NCI-H2171 treated with DMSO at 0.1 percent for 48 hours (cell line): ENCODE data around the gene NAV2.

Source experiments
- DNase-seq: peaks from one replicate; lab custom pipeline; 2025; lab: John Stamatoyannopoulos, UW

Gene NAV2

DNA sequence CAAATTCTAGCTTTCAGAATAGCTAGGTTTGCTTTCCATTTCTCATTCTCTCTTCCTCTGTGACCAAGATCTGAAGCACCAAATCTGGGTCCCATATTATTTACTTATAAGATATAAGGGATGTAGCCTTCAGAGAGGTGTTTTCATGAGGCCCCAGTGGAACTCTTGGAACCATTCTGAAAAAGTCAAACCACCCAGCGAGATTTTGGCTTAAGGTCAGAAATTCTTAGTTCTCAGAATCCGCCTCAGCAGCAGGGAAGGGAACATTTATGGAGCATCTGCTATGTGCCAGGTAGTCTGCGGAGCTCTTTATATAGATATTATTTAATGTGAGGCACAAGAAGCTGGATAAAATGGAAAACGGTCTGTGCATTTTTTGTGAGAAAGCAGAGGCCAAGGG, 6.3 kb downstream of the NAV2 start:
- DNase-seq: no peak

DNA sequence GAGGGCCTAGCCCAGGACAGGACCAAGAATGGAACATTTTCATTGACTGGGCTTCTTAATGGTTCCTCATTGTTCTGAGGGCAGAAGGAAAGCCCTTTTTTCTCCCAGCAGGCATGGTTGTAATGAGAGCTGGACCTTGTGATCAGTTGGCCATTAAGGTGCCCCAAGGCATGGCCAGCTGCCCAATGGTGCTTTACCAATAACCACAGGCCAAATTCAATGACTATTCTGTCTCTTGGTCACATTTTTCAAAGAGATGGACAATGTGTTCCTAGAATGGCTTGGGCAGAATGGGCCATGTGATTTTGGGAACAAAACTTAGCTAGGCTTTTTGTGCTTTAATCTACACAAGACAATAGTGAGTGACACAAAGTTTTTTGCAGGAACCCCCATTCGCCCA, 7.3 kb downstream of the NAV2 start:
- DNase-seq: no peak

- no peak for DNase-seq
Measured at GRCh38 chr11:19721176-19721575, 8.5 kb downstream of the NAV2 start.

GRCh38 chr11:19722702-19723101, 10.1 kb downstream of the NAV2 start:
- no peak for DNase-seq

GRCh38 chr11:19723572-19724342, 11.1 kb downstream of the NAV2 start:
- DNase-seq: peak; percentile 41

DNA sequence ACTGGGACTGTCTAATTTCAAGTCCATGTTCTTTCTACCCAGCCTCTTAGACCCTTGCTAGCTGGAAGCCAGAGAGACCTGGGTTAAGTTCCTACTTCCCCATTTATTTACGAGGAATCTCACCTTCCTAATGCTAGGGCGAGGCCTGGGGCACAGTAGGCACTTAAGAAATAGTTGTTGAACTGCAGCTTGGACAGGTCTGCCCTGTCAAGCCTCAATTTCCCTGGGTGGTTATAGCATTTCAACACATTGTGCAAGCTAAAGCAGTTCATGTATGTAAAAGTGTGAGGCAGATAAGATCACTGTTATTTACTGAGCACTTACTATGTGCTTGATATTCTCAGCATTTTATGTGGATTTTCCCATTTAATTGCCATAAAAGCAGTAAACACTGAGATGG, 12.1 kb downstream of the NAV2 start:
- DNase-seq: no peak

- no peak for DNase-seq
Measured at GRCh38 chr11:19725379-19726079, 12.9 kb downstream of the NAV2 start.

DNA sequence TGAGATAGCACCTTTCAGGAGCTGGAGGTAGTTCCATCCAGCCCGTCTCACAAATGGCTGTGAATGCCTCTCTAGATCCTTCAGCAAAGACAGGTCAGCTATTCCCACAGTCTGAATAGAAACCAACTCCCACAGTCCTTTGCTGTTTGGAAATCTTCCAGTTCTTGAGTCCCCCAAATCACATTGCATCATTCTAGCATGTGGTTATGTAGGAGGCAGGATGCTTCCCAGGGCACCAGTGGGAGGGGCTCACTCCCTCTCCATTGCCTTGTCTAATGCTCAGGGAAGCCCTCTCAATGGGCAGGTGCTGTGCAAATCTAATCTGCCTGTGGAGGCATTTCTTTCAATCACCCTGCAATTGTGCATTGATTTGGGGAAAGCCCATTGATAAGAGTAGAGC, 14.6 kb downstream of the NAV2 start:
- DNase-seq: peak; percentile 54

- DNase-seq: no peak
Measured at GRCh38 chr11:19728436-19728835, 15.8 kb downstream of the NAV2 start.

DNA sequence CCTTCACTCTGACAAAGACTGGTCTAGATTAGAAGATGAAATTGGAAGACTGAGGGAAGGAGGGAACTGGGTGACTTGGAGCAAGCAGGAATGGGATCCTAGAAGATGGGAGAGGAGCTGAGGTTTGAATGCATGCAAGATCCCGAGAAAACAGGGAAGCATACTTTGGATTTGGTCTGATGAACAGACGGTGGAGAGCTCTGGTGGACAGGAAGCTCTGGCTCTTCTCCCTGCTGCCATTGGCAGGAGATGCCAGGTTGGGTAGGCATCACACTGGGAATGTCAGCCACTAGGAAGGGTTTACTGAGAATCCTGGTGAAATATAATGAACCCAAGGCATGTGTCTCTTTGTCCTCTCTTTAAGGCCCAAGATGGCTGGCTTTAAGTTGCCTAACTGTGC, 16.5 kb downstream of the NAV2 start:
- no peak for DNase-seq

DNA sequence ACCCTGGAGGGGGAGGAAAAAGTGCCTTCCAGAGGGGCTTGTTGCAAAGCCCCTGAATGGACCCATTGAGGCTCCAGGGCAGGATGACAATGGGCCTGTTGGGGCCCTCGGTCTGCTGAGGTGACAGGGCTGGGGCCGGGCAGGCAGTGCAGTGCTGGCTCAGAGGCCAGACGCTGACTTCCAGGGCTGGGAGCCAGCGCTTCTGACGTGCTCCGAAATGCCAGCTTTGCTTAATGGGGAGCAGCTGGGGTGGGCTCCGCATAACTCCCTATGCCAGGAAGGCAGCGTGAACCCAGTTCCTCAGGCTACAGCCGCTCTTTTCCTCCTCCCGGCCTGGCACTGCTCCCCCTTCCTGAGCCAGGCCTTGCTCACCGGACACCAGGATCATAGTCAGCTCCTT, 17.7 kb downstream of the NAV2 start:
- peak; percentile 24 for DNase-seq

DNA sequence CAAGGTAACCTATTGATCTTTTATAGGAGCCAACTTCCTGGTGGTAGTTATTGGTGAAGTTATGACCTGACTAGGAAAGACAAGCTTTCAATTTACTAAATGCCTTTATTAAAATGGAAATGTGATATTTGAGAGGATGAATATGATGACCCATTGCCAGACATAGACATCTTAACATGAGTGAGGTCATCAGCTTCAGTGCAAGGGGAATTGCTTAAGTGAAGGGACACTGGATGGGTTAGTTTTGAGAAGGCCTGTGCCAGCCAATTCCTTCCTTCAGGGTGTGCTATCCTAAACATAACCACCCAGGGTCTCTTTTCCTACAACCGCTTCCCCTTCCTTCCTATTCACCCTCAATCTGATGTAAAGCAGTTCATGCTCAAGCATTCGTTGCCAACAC, 21.5 kb downstream of the NAV2 start:
- DNase-seq: no peak

- peak; percentile 92 for DNase-seq
Measured at GRCh38 chr11:19735157-19735908, 22.7 kb downstream of the NAV2 start.

GRCh38 chr11:19735909-19736498, 23.4 kb downstream of the NAV2 start:
- no peak for DNase-seq

GRCh38 chr11:19736831-19737230, 24.2 kb downstream of the NAV2 start:
- DNase-seq: no peak

DNA sequence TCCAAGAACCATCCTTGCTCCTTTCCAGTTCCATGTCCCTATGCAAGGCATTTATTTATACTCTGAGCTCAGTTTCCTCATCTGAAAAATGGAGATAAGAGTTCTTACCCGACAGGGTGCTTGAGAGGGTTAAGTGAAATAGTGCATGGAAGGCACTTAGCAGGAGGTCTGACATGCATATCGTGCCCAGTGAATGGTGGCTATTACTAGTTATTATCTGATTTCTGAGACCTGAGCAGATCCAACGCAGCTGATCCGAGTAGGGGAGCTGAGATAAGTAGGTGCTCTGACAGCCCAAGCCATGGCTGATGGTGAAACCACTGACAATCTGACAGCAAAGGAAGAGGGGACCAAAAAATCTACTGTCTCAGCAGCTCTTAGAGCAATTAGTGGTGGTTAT, 24.9 kb downstream of the NAV2 start:
- no peak for DNase-seq

DNA sequence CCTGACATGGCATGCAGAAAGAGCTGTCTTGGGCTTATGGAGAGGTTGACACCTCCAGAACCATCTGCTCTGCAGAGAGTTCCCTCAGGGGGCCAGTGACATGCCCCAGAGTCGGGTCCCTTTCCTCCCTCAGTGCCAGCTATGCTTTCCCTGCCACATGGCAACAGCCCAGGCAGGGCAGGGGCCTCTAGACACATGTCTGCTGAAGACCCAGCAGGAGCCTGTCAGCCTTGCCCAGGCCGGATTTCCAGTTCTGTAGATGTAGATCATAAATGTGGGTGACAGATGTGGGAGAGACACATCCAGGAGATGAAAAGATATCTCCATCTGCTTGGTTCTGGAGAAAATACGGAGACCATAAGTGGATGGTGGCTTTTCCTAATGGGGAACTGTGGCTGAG, 25.5 kb downstream of the NAV2 start:
- peak; percentile 96 for DNase-seq

DNA sequence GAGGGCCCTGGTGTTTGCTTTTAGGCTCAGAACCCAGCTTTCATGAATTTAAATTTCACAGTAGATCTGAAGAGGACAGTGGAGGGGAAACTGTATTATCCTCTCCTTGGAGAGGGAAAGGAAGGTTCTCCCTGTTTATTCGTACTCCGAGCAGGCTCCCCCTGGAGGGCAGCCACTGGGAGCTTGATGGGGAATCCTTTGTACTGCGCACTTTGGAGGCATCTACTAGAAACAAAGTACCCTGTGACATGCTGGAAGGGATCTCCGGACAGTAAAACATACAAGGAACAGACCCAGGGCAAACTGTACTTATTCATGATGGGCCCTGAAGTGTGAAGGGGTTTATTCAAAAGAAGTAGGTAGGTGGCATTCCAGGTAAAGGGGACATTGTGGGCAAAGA, 27.2 kb downstream of the NAV2 start:
- peak; percentile 10 for DNase-seq

DNA sequence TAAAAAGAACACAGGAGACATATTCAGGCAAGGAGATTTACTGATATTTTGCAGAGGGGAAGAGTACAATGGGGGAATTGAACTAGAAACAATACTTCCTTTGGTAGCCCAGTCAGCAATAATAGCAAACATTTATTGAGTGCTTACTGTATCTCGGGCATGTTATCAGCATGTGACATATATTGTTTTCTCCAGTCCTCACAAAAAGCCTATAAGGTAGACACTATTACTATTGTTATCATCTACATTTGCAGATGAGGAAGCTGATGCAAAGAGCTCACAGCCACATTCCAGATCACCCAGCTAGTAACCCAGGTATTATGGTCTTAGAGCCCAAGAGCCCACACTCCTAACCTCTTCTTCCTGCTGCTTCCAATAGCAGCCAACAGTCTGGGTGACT, 27.9 kb downstream of the NAV2 start:
- no peak for DNase-seq

GRCh38 chr11:19742588-19743292, 30.1 kb downstream of the NAV2 start:
- DNase-seq: peak; percentile 39

DNA sequence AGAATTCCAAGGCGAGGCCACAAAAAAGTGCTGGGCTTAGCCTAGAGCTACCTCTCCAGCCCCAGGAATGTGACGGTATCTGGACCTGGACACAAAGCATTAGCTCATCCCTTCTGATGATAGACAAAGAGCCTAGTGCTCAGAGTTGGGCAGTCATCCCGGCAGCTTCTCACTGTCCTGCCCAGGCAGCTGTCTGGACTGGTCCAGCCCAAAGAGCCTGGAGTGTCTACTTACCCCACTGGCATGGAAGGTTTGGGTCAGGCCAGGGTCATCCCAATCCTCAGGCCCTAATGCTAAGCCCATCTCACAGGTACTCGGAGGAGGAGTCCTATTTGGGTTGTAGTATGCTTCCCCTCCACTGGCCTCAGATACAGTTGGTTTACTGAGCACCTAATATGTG, 31.0 kb downstream of the NAV2 start:
- no peak for DNase-seq

GRCh38 chr11:19744130-19744529, 31.5 kb downstream of the NAV2 start:
- no peak for DNase-seq
